A549 treated with CpdA at 1 μM for 4 hours (cell line): ENCODE data around the gene PHYHIPL. TPM values are rescaled to one million over a fixed set of nuclear protein-coding genes. Genes with fewer than 3 reads are reported as not detected.

Source experiments
- total RNA-seq: library from RNA; stranded (reverse); fragments of 200-300 nt; extraction: Qiagen RNA extraction; gene quantifications from 5 replicates; pipeline ENCODE4 v1.2.3, GENCODE V29; 2022; ENCODE audit warnings: low read depth

Gene PHYHIPL
- total RNA-seq: 0.13 to 0.38 TPM (median 0.29 TPM) in 5 replicates

DNA sequence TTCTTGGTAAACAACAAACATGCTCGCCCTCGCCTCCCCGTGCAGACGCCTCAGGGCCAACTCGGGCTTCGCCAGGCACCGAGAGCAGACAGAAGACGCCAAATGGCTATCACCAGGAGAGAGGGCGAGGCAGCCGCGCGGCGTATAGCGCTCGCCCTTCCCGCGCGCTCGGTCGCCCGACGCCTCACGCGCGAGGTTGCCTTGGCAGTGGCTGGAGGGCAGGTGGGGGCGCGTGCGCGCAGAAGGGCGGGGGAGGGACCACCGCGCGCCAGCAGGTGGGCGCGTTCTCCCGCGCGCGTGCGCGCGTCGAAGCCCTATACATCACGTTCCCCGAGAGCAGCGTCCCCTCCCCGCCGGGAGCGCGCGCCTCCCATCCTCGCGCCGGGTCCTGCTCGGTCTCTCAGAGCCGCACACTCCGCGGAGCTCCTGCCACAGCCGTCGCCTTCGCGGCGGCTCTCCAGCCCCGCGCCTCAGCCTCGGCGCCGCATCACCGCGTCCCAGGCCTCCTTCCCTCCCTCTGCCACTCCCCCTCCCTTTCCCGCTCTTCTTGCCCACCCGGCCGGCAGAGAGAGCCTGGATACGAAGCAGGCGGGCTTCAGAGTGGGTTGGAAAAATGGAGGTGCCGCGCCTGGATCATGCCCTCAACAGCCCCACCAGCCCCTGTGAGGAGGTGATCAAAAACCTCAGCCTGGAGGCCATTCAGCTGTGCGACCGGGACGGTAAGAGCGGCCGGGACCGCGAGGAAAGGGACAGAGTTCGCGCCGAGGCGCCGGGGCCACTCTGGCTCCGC, at the start of gene PHYHIPL:
TSS of gene PHYHIPL (plus strand) at position 403 of the 790 bp plus-strand sequence. CDS start at position 614, 211 bp downstream.

Other genes starting within 250 kb of the PHYHIPL start
- 0.08 to 0.32 TPM (median 0.14 TPM) in 4 of 5 replicates, not detected in the other for gene FAM13C, start 185.9 kb downstream of the PHYHIPL start, total RNA-seq